Progenitor cell of endocrine pancreas (in vitro differentiated cells): ENCODE measurements around the gene ITGA2. TPM values are rescaled to one million over a fixed set of nuclear protein-coding genes. Genes with fewer than 3 reads are reported as not detected.

Source experiments
- DNase-seq: peaks from one replicate; pipeline ENCODE4 v3.0.0; 2021; ENCODE audit warnings: low spot score; ENCODE audit not compliant: unreplicated experiment
- H3K27ac Mint-ChIP-seq: 2 replicates; pipeline ENCODE4 v1.8.0; 2021; ENCODE audit warnings: mild to moderate bottlenecking, moderate library complexity, mixed read lengths
- H3K27me3 Mint-ChIP-seq: 2 replicates; pipeline ENCODE4 v1.8.0; 2021; ENCODE audit warnings: mixed read lengths
- H3K36me3 Mint-ChIP-seq: 2 replicates; pipeline ENCODE4 v1.8.0; 2022; ENCODE audit warnings: mixed read lengths; ENCODE audit not compliant: insufficient read depth
- H3K4me1 Mint-ChIP-seq: 2 replicates; pipeline ENCODE4 v1.8.0; 2021; ENCODE audit warnings: low read depth, mixed read lengths
- H3K4me3 Mint-ChIP-seq: 2 replicates; pipeline ENCODE4 v1.8.0; 2021; ENCODE audit warnings: low read depth, mild to moderate bottlenecking, moderate library complexity, mixed read lengths
- H3K9me3 Mint-ChIP-seq: 2 replicates; pipeline ENCODE4 v1.8.0; 2021; ENCODE audit warnings: low read depth, mixed read lengths
- CTCF ChIP-seq: fragments of 200-600 bp; sonication (generic); IDR thresholded peaks from one replicate; pipeline ENCODE4 v1.5.0; 2021; ENCODE audit warnings: antibody characterized with exemption, mild to moderate bottlenecking; ENCODE audit not compliant: unreplicated experiment
- total RNA-seq: library from RNA; stranded (reverse); gene quantifications from 2 replicates; pipeline ENCODE4 v1.2.1, GENCODE V29; 2021

ITGA2 gene
- total RNA-seq, 1 donor from 2014 or later, result 5.1 TPM

GRCh38 chr5:53089481-53089991, 100.4 kb downstream of the ITGA2 start:
- TF ChIP-seq CTCF, result no peak
- H3K36me3 Mint-ChIP-seq, result no peaks in the 10 kb centered on the region
- H3K4me1 Mint-ChIP-seq, result no peaks in the 10 kb centered on the region
- no peaks in the 10 kb centered on the region for H3K9me3 Mint-ChIP-seq
- H3K27ac Mint-ChIP-seq, result no peak overlapping the region
- H3K27me3 Mint-ChIP-seq, result no peaks in the 10 kb centered on the region
- no peak for DNase-seq
- no peak overlapping the region for H3K4me3 Mint-ChIP-seq

- TF ChIP-seq CTCF, result no peak
- Mint-ChIP-seq H3K27ac (no peak overlapping the region), H3K4me1 (no peaks in the 10 kb centered on the region), H3K9me3 (no peaks in the 10 kb centered on the region), H3K27me3 (no peaks in the 10 kb centered on the region), H3K36me3 (no peaks in the 10 kb centered on the region), H3K4me3 (no peak overlapping the region)
- no peak for DNase-seq
Measured at GRCh38 chr5:53090229-53090628, 101.1 kb downstream of the ITGA2 start.

- no peaks in the 10 kb centered on the region for H3K36me3 Mint-ChIP-seq
- H3K27ac Mint-ChIP-seq, result no peak overlapping the region
- no peak overlapping the region for H3K4me3 Mint-ChIP-seq
- no peaks in the 10 kb centered on the region for H3K4me1 Mint-ChIP-seq
- no peaks in the 10 kb centered on the region for H3K27me3 Mint-ChIP-seq
- DNase-seq, result no peak
- H3K9me3 Mint-ChIP-seq, result no peaks in the 10 kb centered on the region
- TF ChIP-seq CTCF, result no peak
Measured at GRCh38 chr5:53091289-53091688, 102.1 kb downstream of the ITGA2 start.

GRCh38 chr5:53092242-53092641, 103.1 kb downstream of the ITGA2 start:
- Mint-ChIP-seq H3K4me3 (no peak overlapping the region), H3K27ac (no peak overlapping the region), H3K27me3 (no peaks in the 10 kb centered on the region), H3K9me3 (no peaks in the 10 kb centered on the region), H3K4me1 (no peaks in the 10 kb centered on the region), H3K36me3 (no peaks in the 10 kb centered on the region)
- TF ChIP-seq CTCF, result no peak
- DNase-seq, result no peak

GRCh38 chr5:53095217-53095616, 106.1 kb downstream of the ITGA2 start:
- H3K4me3 Mint-ChIP-seq, result no peak overlapping the region
- H3K27ac Mint-ChIP-seq, result peak overlapping the region; percentile 45
- peaks cover 6% of the 10 kb centered on the region for H3K36me3 Mint-ChIP-seq
- TF ChIP-seq CTCF, result no peak
- no peak for DNase-seq
- H3K9me3 Mint-ChIP-seq, result no peaks in the 10 kb centered on the region
- H3K27me3 Mint-ChIP-seq, result no peaks in the 10 kb centered on the region
- peaks cover 15% of the 10 kb centered on the region for H3K4me1 Mint-ChIP-seq
